GM21737 (cell line): ENCODE measurements around the gene TRPM4.
"Not testable (repeated sequence)": the region's sequence is repeated elsewhere in the genome, so short reads cannot be mapped to it uniquely, and the experiment has no call there.

Source experiments
- ATAC-seq: cut with Tn5 transposase; IDR thresholded peaks from one replicate; pipeline ENCODE4 v1.9.1; 2021; ENCODE audit warnings: mild to moderate bottlenecking, moderate library complexity; ENCODE audit not compliant: unreplicated experiment

TRPM4 gene

DNA sequence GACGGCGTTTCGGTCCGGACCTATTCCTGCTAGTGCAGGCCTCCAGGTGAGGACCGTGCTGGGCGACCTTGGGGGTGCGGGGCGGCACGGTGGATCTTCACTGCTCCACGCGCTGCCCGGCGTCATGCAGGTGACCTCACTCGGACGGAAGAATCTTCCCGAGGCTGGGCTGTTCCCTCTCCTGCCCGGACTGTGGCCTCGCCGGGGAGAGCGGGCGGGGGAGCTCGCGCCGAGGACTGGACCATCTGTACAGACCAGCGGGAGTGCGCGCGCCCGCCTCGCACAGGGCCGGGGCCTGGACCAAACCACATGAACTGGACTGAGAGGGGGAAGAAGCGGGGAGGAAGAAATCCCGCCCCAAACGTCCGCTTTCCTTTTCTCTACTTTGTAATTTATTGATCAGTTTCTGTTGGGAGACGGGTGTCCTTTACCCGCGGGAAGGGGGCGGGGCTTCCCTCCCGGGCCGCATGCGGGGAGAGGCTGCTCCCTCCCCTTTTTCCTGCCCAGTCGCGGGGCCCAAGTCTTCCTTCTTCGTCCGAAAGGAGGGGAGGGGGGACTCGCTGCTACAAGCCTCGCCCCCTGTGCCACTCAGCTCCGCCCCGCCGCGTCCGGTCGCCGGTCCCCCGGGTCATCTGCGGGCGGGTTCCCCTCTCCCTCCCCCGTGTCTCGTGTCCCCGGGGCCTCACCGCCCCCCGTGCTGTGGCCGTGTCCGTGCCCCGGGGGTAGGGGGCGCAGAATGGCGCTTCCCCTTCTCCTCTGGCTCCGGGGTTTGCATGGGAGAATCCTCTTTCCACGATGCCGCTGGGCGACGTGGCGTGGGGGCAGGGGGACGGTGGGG is 7.3 kb upstream of the TRPM4 start:
- no peak for ATAC-seq

DNA sequence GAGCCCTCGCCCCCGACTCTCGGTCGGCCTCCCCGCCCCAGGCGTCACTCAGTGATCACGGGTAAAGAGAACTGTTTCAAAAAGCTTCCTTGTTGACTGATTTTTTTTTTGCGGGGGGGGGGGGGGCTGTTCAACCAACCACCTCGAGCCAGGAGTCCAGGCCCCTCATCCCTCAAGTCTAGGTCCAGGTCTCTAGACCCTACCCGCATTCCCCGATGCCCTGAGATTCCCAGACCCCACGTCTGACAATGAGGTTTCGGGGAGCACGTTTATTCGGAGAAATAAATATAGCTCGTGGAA is 6.7 kb upstream of the TRPM4 start:
- no peak for ATAC-seq

DNA sequence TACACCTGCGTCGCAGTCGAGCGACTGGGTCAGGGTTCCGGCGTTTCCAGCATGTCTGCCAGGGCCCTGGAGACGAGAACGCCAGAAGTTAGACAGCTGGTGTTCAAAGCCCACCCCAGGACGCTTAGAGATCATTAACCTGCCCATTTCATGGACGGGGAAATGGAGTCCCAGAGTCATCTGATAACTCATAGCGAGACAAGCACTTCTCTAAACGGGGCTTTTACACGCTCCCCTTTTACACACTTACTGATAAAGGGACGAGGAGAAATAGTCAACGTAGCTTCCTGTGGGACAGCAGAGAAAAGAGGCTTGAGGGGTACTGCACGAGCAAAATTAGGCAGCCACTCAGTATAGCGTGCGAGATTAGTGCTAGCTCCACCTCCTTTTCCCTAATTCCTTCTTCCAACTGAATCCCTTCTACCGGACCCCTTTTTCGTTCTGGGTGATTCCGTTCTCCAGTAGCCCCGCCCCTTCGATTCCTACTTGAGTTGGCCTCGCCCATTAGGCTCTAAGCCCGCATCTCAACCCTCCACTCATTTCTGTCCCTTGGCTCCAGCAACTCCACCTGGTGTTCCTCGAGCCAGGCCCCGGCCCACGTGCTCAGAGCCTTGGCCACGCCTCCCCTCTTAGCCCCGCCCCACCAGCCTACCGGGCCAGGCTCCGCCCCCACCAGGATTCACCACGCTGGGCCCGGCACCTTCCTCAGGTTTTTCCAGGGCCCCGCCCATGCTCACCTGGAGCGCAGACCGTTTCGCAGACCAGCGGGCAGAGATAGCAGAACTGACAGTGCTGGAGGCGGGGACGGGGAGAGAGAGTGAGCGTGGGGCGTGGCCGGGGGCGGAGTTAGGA is 6.1 kb upstream of the TRPM4 start:
- no peak for ATAC-seq

DNA sequence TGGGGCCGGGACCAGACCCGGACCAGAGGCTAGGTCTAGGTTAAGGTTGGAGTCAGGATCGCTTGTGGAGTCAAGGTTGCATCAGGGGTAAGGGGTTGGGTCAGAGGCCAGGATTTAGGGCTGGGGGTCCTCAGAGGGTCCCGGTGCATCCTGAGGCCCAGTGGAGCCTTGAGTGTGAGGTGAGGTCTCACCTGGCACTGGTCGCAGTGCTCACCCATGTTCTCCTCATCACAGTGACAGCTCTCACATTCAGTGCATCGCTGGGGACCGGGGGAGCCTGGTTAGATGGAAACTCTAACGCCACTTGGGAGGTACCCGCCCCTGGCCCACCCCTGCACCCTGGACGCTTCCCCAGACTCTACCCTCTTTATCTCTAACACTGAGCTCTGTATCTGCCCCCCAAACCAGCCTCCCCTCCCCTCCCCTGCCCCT is 5.5 kb upstream of the TRPM4 start:
- ATAC-seq = no peak

DNA sequence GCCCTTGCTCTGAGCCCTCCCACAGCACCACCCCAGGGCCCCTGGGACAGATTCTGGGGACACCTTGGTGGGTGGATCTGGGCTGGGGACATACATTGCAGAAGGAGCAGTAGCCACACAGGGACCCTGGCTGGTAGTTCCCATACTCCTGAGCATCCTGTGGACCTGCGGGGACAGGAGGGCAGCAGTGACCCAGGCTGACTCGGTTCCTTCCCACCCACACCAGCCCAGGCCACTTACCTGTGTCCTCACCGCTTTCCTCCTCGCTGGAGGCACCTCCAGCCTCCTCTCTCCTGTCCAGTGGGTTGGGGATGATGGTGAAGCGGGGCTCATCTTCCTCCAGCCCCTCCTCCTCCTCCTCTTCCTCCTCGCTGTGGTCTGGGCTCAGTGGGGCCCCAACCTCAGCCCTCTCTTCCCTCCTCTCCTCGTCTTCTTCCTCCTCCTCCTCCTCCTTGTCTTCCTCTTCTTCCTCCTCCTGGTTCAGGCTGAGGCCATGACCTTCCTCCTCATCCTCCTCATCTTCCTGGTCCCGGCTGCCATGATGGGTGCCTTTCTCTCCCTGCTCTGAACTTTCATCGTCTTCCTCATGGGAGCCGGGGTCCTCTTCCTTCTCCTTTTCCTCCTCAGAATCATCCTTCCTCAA is 4.3 kb upstream of the TRPM4 start:
- ATAC-seq = no peak

DNA sequence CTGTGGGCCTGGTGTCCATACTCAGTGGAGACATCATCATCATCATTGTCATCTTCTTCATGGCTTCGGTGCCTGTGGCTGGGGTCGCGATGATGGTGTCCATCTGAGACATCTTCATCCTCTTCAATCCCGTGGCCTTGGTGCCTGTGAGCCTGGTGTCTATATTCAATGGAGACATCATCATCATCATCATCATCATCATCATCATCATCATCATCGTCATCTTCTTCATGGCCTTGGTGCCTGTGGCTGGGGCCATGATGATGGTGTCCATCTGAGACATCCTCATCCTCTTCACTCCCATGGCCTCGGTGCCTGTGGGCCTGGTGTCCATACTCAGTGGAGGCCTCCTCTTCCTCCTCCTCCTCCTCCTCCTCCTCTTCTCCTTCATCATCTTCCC is 3.3 kb upstream of the TRPM4 start:
- no peak for ATAC-seq

DNA sequence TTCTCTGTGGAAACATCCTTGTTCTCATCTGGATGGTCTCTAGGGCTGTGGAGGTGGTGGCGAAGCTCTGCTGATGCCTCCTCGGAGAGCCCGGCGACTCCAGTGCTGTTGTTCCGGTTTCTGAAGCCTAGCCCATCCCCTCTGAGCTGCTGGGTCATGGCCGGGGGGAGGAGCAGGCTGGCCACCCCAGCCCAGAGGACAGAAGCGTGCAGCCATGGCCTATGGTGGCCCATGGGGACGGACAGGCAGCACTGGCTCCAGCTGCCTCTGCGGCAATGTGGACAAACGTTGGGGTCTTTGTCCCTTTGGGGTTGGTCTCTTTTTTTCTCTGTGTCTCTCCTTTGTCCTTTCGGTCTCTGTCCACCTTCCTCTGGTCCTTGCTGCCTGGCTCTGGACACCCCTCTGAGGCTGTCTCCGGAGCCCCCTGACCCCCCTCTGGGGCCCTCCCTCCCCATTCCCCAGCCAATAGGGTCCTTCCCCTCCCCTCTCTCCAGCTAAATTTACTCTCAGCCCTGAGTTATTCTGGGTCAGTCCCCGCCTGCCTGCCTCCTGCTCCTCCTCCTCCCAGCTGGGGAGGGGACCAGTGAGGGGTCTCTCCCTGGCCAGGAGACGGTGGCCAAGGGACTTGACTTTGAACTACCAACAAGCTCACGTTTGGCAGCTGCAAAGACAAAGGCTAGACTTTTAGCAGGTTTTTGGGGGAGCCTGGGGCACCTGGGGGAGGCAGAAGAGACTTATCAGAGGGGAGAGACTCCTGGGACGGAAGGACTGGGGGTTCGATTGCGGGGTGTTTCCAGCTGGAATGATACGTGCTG is 2.4 kb upstream of the TRPM4 start, which contains the start of gene HRC:
TSS of gene HRC (minus strand) at position 392 of the 815 bp plus-strand sequence. CDS start at position 233, 159 bp downstream.
- ATAC-seq = no peak

DNA sequence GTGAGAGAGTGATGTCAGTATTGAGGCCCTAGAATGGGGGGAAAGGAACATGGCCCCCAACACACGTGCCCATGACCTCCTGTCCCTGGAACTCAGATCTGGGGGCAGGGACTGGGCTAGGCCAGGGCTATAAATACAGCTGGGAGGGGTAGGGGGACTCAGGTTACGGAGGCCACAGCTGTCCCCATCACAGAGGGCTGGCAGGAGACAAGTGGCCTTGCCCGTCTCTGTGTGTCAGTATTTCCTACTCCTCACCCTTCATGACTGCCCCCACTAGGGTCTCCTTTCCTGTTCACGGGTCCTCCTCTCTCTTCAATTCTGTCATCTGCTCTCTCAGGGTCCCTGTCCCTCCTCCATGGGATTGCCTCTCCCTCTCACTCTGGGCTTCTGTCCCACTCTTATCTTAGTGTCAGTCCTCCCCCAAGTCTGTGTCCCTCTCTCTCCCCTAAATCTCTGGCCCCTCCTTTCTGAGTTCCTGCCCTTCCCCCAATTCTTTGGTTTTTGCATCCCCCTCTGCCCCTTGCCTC is 1.7 kb upstream of the TRPM4 start:
- ATAC-seq = no peak

DNA sequence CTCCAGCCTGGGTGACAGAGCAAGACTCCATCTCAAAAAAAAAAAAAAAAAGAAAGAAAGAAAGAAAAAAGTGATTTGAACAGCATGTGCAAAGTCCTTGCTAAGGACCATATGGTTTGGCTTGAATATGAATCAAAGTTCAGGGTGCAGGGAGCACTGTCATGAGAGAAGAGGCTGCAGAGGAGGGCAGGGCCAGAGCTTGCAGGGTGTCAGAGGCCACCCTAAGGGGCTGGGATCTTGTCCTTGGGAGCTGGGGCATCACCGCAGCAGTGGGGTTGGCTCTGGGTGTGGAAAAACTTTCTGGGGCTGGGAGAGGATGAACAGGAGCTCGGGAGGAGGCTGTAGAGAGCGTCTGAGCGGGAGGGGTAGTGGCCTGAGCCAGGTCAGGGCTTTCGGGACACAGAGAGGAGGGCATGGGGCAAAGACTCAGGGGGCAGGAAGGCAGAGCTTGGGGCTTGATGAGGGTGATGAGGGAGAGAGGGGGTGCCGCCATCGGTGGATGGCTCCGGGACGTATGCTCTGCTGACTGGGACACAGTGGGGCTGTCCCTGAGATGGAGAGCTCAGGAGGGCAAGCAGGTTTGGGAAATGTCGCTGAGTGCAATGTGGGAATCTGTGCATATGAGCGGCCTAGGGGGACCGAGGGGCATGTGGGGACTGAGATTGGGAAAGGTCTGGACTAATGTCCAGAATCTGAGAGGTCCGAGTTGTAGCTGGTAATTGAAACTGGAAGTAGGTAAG is 3.0 kb downstream of the TRPM4 start:
- ATAC-seq = no peak

DNA sequence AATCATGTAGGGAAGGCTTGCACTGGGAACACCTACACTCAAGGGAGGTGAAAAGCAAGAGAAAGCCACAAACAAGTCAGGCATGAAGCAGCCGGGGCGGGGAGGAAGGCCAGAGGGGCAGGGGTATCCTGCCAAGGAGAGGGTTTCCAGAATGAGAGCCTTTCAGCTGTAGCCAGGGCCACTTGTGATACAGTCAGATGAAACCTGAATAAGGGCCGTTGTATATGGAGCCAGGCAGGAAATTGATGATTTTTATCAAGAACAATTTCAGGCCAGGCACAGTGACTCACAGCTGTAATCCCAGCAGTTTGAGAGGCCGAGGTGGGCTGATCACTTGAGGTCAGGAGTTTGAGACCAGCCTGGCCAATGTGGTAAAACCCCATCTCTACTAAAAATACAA is 4.4 kb downstream of the TRPM4 start:
- ATAC-seq = no peak

DNA sequence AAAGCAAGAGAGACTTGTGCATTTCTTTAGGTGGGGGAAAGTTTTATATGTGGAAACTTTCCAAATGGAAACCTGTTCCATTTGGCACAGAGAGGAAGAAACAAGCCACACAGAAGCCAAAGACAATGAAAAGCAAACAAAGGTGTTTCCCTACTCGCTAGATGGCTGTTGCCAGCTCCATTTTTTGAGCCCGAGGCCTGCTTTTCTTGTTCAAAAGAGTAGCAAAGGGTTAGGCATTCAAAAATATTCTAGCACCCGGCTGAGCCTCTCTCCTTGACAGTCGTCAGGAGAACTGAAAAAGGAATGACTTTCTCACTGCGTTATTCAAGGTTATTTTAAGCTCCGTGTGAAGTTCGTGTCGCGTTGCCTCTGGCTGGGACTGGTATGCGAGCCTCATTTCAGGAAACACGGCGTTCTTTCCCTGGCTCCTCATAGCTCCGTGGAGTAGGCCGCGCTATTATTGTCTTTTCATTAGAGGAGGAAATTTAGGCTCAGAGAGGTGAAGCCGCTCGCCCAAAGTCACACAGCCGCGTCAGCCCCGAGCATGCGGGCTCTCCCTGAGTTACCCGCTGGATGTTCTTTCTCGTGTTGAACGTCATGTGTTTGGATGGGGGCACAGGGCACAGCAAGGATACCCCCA is 7.6 kb downstream of the TRPM4 start:
- no peak for ATAC-seq

DNA sequence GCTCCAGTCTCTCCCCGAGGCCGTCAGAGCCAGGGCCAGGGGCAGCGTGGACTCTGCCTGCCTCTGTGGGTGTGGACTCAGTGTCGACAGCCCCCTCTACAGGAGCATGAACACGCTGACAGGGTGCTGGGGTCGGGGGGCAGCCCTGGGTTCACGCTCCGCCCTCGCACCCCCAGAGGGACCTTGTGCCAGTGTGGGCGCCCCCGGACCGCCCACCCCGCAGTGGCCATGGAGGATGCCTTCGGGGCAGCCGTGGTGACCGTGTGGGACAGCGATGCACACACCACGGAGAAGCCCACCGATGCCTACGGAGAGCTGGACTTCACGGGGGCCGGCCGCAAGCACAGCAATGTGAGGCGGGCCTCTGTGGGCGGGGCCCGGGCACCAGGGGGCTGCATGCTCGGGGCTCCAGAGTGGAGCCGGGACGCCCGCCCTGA is 8.3 kb downstream of the TRPM4 start:
- no peak for ATAC-seq

DNA sequence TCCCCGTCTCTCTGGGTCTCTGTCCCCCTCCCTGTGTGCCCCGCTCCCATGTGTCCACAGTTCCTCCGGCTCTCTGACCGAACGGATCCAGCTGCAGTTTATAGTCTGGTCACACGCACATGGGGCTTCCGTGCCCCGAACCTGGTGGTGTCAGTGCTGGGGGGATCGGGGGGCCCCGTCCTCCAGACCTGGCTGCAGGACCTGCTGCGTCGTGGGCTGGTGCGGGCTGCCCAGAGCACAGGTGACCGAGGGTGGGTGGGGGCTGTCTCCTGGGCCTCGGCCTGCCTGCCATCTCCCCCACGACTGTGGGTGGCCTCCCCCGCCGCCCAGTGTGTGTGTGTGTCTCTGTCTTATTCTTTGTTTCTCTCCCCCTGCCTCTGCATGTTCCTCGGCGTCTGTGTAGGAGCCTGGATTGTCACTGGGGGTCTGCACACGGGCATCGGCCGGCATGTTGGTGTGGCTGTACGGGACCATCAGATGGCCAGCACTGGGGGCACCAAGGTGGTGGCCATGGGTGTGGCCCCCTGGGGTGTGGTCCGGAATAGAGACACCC is 10.3 kb downstream of the TRPM4 start:
- no peak for ATAC-seq

DNA sequence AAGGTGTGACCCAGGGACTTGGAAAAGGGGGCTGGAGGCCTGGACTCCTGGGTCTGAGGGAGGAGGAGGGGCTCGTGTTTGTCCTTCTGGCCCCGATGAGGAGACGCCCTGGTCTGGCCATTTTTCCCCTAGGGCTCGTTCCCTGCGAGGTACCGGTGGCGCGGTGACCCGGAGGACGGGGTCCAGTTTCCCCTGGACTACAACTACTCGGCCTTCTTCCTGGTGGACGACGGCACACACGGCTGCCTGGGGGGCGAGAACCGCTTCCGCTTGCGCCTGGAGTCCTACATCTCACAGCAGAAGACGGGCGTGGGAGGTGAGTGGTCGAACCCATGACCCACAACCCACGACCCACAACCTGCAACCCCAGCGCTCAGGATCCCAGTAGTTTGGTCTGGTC is 10.8 kb downstream of the TRPM4 start:
- ATAC-seq = no peak

DNA sequence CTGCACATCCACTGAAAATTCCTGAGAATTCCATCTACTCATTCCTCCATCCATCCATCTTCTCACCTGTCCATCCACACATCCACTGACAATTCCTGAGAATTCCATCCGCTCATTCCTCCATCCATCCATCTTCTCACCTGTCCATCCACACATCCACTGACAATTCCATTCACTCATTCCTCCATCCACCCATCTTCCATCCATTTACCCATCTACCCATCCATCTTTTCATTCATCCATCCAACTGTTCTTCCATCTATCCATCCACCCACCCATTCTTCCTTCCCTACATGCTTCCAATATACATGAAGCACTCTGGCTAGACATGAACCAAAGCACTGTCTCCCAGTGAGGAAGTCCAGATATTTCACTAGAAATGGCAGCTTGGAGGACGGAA is 15.6 kb downstream of the TRPM4 start:
- ATAC-seq = no peak

DNA sequence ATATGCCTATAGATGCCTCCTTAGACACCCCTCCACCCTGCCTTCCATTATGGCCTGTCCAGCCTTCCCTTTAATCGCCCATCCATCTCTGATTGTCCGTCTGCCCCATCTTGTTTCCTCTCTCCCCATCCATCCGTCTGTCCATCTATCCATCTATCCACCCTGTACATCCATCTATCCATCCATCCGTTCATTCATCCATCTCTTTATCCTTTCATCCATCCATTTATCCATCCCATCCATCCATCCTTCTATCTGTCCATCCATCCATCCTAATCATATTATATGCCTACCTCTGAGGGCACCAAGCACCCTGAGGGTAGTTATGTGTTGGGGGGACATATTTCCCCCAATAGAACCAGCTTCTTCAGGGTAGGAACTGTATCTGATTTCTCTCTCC is 23.1 kb downstream of the TRPM4 start:
- ATAC-seq = no peak

DNA sequence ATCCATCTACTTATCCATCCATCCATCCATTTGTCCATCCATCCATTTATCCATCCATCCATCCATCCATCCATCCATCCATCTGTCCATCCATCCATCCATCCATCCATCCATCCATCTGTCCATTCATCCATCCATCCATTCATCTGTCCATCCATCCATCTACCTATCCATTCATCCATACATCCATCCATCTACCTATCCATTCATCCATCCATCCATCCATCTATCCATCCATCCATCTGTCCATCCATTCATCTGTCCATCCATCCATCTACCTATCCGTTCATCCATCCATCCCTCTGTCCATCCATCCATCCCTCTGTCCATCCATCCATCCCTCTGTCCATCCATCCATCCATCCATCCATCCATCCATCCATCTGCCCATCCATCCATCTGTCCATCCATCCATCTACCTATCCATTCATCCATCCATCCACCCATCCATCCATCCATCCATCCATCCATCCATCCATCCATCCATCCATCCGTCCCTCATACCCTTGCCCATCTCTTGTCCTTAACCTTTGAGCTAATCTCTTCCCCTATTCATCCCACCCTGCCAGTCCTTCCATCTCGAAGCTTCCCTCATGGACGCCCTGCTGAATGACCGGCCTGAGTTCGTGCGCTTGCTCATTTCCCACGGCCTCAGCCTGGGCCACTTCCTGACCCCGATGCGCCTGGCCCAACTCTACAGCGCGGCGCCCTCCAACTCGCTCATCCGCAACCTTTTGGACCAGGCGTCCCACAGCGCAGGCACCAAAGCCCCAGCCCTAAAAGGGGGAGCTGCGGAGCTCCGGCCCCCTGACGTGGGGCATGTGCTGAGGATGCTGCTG is 24.6 kb downstream of the TRPM4 start:
- ATAC-seq = not testable (repeated sequence)

DNA sequence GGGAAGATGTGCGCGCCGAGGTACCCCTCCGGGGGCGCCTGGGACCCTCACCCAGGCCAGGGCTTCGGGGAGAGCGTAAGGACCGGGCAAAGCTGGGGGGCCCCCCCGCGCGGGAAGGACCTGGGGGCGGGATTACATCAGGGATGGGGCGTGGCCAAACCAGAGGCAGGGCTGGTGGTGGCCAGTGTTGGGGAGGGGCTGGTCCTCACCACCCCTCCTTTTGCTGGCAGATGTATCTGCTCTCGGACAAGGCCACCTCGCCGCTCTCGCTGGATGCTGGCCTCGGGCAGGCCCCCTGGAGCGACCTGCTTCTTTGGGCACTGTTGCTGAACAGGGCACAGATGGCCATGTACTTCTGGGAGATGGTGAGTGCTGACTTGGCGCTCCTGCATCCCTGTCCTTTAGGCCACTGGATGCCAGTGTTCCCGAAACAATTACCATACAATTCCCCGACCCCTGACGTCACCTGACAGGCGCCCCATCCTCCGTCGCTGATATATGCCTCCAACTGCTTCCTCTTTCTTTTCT is 25.3 kb downstream of the TRPM4 start:
- no peak for ATAC-seq
